ENCODE measurements around the gene LMX1B.
"Not testable (repeated sequence)": the region's sequence is repeated elsewhere in the genome, so short reads cannot be mapped to it uniquely, and the experiment has no call there.

LMX1B gene

DNA sequence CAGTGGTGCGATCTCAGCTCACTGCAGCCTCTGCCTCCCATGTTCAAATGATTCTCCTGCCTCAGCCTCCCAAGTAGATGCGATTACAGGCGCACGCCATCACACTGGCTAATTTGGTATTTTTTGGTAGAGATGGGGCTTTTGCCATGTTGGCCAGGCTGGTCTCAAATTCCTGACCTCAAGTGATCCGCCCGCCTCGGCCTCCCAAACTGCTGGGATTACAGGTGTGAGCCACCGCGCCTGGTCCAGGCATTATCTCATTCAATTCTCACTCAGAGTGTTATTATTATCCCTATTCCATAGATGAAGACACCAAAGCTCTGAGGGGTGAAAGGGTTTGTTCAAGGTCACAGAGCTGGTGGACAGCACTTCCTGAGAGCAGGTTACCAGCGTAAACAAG lies 94.0 kb downstream of the LMX1B start:
- H3K4me3 ChIP-seq (ENCODE audit: low read depth in 1 of 2, low read length in 2 of 2); H3K4me1 ChIP-seq (ENCODE audit: control insufficient read depth in 1 of 2, insufficient read depth in 2 of 2, low read length in 2 of 2): not testable (repeated sequence)

DNA sequence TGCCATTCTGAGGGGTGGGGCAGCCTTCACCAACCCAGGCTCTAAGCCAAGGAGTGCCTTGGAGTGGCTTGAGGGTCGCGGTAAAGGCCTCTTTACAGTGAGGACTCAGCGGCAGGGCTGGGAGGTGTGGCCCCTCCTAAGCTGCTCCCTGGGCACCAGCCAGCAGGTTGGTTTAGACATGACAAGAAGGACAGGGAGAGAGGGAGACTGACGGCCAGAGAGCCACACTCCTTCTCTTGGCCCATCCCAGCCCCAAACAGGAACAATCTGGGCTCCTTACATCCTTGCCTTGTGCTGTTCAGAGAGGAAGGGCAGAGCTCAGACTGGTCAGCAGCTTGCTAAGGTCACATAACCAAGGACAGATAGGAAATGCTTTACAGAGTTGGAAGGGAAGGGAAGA lies 94.5 kb downstream of the LMX1B start:
- no peaks in the 10 kb centered on the region for H3K36me3 ChIP-seq (ENCODE audit: control insufficient read depth in 1 of 2, insufficient read depth in 2 of 2, low read length in 2 of 2)
- H3K9me3 ChIP-seq (ENCODE audit: control insufficient read depth in 1 of 2, low read length in 2 of 2) = no peaks in the 10 kb centered on the region
- peaks cover 5 to 7% of the 10 kb centered on the region in 2 donors for H3K4me1 ChIP-seq (ENCODE audit: control insufficient read depth in 1 of 2, insufficient read depth in 2 of 2, low read length in 2 of 2)
- H3K27me3 ChIP-seq (ENCODE audit: control insufficient read depth in 1 of 2, insufficient read depth in 2 of 2, low read length in 2 of 2) = peaks cover 30 to 37% of the 10 kb centered on the region in 2 donors
- no peak overlapping the region for H3K9ac ChIP-seq (ENCODE audit: low read depth in 1 of 2, low read length in 2 of 2)
- H3K4me3 ChIP-seq (ENCODE audit: low read depth in 1 of 2, low read length in 2 of 2) = no peak overlapping the region
- H3K27ac ChIP-seq (ENCODE audit: low read depth, low read length) = no peak overlapping the region

More for the DNA sequence above, 94.0 kb downstream of the LMX1B start:
- H3K27ac ChIP-seq (ENCODE audit: low read depth, low read length); H3K9me3 ChIP-seq (ENCODE audit: control insufficient read depth in 1 of 2, low read length in 2 of 2); H3K36me3 ChIP-seq (ENCODE audit: control insufficient read depth in 1 of 2, insufficient read depth in 2 of 2, low read length in 2 of 2); H3K9ac ChIP-seq (ENCODE audit: low read depth in 1 of 2, low read length in 2 of 2): not testable (repeated sequence)
- H3K27me3 ChIP-seq (ENCODE audit: control insufficient read depth in 1 of 2, insufficient read depth in 2 of 2, low read length in 2 of 2) = peaks cover 35 to 41% of the 10 kb centered on the region in 2 donors

- no peak overlapping the region for H3K27ac ChIP-seq (ENCODE audit: low read depth, low read length)
- no peaks in the 10 kb centered on the region for H3K36me3 ChIP-seq (ENCODE audit: control insufficient read depth in 1 of 2, insufficient read depth in 2 of 2, low read length in 2 of 2)
- peaks cover 5 to 7% of the 10 kb centered on the region in 2 donors for H3K4me1 ChIP-seq (ENCODE audit: control insufficient read depth in 1 of 2, insufficient read depth in 2 of 2, low read length in 2 of 2)
- H3K9ac ChIP-seq (ENCODE audit: low read depth in 1 of 2, low read length in 2 of 2) = no peak overlapping the region
- H3K27me3 ChIP-seq (ENCODE audit: control insufficient read depth in 1 of 2, insufficient read depth in 2 of 2, low read length in 2 of 2) = peaks cover 24 to 28% of the 10 kb centered on the region in 2 donors
- no peak overlapping the region for H3K4me3 ChIP-seq (ENCODE audit: low read depth in 1 of 2, low read length in 2 of 2)
- no peaks in the 10 kb centered on the region for H3K9me3 ChIP-seq (ENCODE audit: control insufficient read depth in 1 of 2, low read length in 2 of 2)
Observed at GRCh38 chr9:126709241-126709640, 95.5 kb downstream of the LMX1B start.

DNA sequence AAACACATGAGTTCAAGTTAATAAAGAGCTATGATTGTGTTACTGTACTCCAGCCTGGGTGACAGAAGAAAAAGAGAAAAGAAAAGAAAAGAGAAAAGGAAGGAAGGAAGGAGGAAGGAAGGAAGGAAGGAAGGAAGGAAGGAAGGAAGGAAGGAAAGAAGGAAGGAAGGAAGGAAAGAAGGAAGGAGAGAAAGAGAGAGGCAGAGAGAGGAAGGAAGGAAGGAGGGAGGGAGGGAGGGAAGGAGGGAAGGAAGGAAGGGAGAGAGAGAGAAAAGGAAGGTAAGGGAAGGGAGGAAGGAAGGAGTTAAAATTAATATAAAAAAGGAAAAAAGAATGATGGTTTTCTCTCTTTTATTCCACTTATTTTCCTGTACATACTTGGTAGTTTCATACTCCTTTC lies 101.7 kb downstream of the LMX1B start:
- no peak overlapping the region for H3K9ac ChIP-seq (ENCODE audit: low read depth in 1 of 2, low read length in 2 of 2)
- no peak overlapping the region for H3K27ac ChIP-seq (ENCODE audit: low read depth, low read length)
- peaks cover 0 to 9% of the 10 kb centered on the region in 2 donors for H3K4me1 ChIP-seq (ENCODE audit: control insufficient read depth in 1 of 2, insufficient read depth in 2 of 2, low read length in 2 of 2)
- no peaks in the 10 kb centered on the region for H3K9me3 ChIP-seq (ENCODE audit: control insufficient read depth in 1 of 2, low read length in 2 of 2)
- peaks cover 5 to 9% of the 10 kb centered on the region in 2 donors for H3K27me3 ChIP-seq (ENCODE audit: control insufficient read depth in 1 of 2, insufficient read depth in 2 of 2, low read length in 2 of 2)
- no peaks in the 10 kb centered on the region for H3K36me3 ChIP-seq (ENCODE audit: control insufficient read depth in 1 of 2, insufficient read depth in 2 of 2, low read length in 2 of 2)
- H3K4me3 ChIP-seq (ENCODE audit: low read depth in 1 of 2, low read length in 2 of 2) = no peak overlapping the region

- not testable (repeated sequence) for H3K36me3 ChIP-seq (ENCODE audit: control insufficient read depth in 1 of 2, insufficient read depth in 2 of 2, low read length in 2 of 2); H3K9me3 ChIP-seq (ENCODE audit: control insufficient read depth in 1 of 2, low read length in 2 of 2); H3K27ac ChIP-seq (ENCODE audit: low read depth, low read length); H3K4me3 ChIP-seq (ENCODE audit: low read depth in 1 of 2, low read length in 2 of 2); H3K9ac ChIP-seq (ENCODE audit: low read depth in 1 of 2, low read length in 2 of 2)
- Histone ChIP-seq H3K4me1 (ENCODE audit: control insufficient read depth in 1 of 2, insufficient read depth in 2 of 2, low read length in 2 of 2) (peaks cover 0 to 16% of the 10 kb centered on the region in 2 donors), H3K27me3 (ENCODE audit: control insufficient read depth in 1 of 2, insufficient read depth in 2 of 2, low read length in 2 of 2) (peaks cover 11 to 18% of the 10 kb centered on the region in 2 donors)
Observed at GRCh38 chr9:126717441-126717840, 103.7 kb downstream of the LMX1B start.

DNA sequence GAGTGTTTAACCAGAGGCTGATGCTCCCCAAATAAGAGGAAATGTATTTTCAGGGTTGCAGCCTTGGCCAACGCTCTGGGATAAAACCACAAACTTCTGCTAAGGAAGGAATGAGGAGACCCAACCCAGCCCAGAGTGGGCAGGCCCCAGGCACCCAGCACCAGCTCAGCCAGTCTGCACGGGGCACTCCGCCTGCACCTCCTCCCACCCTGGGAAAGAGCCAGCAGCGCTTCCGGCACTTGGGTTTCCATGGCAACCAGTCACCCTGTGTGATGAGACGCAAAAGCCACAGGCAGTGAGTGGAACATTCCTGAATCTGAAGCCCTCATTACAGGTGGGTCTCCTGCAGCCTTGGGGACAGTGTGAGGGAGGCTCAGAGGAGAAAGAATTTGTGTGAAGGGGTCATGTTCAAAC lies 105.9 kb downstream of the LMX1B start:
- no peaks in the 10 kb centered on the region for H3K9me3 ChIP-seq (ENCODE audit: control insufficient read depth in 1 of 2, low read length in 2 of 2)
- peaks cover 27 to 29% of the 10 kb centered on the region in 2 donors for H3K27me3 ChIP-seq (ENCODE audit: control insufficient read depth in 1 of 2, insufficient read depth in 2 of 2, low read length in 2 of 2)
- peaks cover 0 to 22% of the 10 kb centered on the region in 2 donors for H3K4me1 ChIP-seq (ENCODE audit: control insufficient read depth in 1 of 2, insufficient read depth in 2 of 2, low read length in 2 of 2)
- peak overlapping the region in 1 of 2 donors; percentile 25 for H3K9ac ChIP-seq (ENCODE audit: low read depth in 1 of 2, low read length in 2 of 2)
- no peaks in the 10 kb centered on the region for H3K36me3 ChIP-seq (ENCODE audit: control insufficient read depth in 1 of 2, insufficient read depth in 2 of 2, low read length in 2 of 2)
- no peak overlapping the region for H3K27ac ChIP-seq (ENCODE audit: low read depth, low read length)
- H3K4me3 ChIP-seq (ENCODE audit: low read depth in 1 of 2, low read length in 2 of 2) = no peak overlapping the region

- peaks cover 0 to 22% of the 10 kb centered on the region in 2 donors for H3K4me1 ChIP-seq (ENCODE audit: control insufficient read depth in 1 of 2, insufficient read depth in 2 of 2, low read length in 2 of 2)
- H3K36me3 ChIP-seq (ENCODE audit: control insufficient read depth in 1 of 2, insufficient read depth in 2 of 2, low read length in 2 of 2) = no peaks in the 10 kb centered on the region
- peaks cover 29 to 30% of the 10 kb centered on the region in 2 donors for H3K27me3 ChIP-seq (ENCODE audit: control insufficient read depth in 1 of 2, insufficient read depth in 2 of 2, low read length in 2 of 2)
- no peak overlapping the region for H3K27ac ChIP-seq (ENCODE audit: low read depth, low read length)
- no peaks in the 10 kb centered on the region for H3K9me3 ChIP-seq (ENCODE audit: control insufficient read depth in 1 of 2, low read length in 2 of 2)
- H3K4me3 ChIP-seq (ENCODE audit: low read depth in 1 of 2, low read length in 2 of 2) = no peak overlapping the region
- peak overlapping the region in 1 of 2 donors; percentile 25 for H3K9ac ChIP-seq (ENCODE audit: low read depth in 1 of 2, low read length in 2 of 2)
Observed at GRCh38 chr9:126720036-126720435, 106.3 kb downstream of the LMX1B start.

DNA sequence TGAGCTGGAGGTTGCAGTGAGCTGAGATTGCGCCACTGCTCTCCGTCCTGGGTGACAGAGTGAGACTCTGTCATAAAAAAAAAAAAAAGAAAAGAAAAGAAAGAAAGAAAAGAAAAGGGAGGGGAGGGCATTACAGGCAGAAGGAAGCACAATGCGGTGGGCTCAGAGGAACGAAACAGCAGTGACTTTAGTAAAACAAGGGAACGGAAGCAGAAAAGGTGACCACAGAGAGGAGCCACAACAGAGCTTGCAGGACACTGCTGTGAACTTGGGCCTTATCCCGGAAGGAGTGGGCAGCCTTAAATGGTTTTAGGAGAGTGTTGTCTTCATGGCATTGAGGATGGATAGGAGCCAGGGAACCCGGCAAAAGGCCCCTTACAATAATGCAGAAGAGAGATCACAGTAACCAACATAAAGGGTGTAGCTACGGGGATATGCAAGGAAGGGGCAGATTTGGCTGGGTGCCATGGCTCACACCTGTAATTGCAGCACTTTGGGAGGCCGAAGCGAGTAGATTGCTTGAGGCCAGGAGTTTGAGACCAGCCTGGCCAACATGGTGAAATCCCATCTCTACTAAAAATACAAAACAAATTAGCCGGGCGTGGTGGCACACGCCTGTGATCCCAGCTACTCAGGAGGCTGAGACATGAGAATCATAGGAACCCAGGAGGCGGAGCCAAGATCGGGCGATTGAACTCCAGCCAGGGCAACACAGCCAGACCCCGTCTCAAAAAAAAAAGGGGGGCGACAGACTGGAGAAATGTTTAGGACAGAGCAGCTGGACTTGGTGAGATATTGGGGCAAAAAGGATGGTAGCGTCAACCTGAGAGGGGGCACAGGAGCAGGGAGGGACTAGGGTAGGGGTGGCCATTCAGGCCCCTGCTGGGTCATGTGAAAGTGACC lies 107.2 kb downstream of the LMX1B start:
- Histone ChIP-seq H3K4me1 (ENCODE audit: control insufficient read depth in 1 of 2, insufficient read depth in 2 of 2, low read length in 2 of 2) (peaks cover 0 to 22% of the 10 kb centered on the region in 2 donors), H3K9me3 (ENCODE audit: control insufficient read depth in 1 of 2, low read length in 2 of 2) (no peaks in the 10 kb centered on the region), H3K27ac (ENCODE audit: low read depth, low read length) (no peak overlapping the region), H3K4me3 (ENCODE audit: low read depth in 1 of 2, low read length in 2 of 2) (no peak overlapping the region), H3K36me3 (ENCODE audit: control insufficient read depth in 1 of 2, insufficient read depth in 2 of 2, low read length in 2 of 2) (no peaks in the 10 kb centered on the region), H3K9ac (ENCODE audit: low read depth in 1 of 2, low read length in 2 of 2) (no peak overlapping the region), H3K27me3 (ENCODE audit: control insufficient read depth in 1 of 2, insufficient read depth in 2 of 2, low read length in 2 of 2) (peaks cover 29 to 30% of the 10 kb centered on the region in 2 donors)

DNA sequence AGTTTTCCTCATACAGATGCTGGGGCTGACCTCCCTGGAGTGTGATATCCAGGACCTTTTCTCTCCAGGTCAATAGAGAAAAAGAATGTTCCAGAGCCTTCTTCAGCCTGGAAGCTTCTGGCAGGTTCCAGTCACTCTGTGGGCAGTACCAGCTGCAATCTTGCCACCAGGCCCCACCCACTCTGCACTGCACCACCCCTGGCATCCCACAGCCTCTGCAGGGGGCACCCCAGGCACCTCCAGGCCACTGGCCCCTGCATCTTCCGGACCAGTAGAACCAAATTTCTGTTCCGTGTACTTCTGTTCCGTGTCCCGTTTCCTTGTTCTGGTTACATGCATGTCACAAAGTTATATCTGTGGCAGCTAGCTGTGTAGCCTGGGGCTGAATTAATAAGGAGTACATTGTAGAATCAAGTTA lies 107.8 kb downstream of the LMX1B start:
- H3K9ac ChIP-seq (ENCODE audit: low read depth in 1 of 2, low read length in 2 of 2) = no peak overlapping the region
- peaks cover 0 to 22% of the 10 kb centered on the region in 2 donors for H3K4me1 ChIP-seq (ENCODE audit: control insufficient read depth in 1 of 2, insufficient read depth in 2 of 2, low read length in 2 of 2)
- H3K27ac ChIP-seq (ENCODE audit: low read depth, low read length) = no peak overlapping the region
- no peaks in the 10 kb centered on the region for H3K36me3 ChIP-seq (ENCODE audit: control insufficient read depth in 1 of 2, insufficient read depth in 2 of 2, low read length in 2 of 2)
- peaks cover 29 to 30% of the 10 kb centered on the region in 2 donors for H3K27me3 ChIP-seq (ENCODE audit: control insufficient read depth in 1 of 2, insufficient read depth in 2 of 2, low read length in 2 of 2)
- H3K9me3 ChIP-seq (ENCODE audit: control insufficient read depth in 1 of 2, low read length in 2 of 2) = no peaks in the 10 kb centered on the region
- H3K4me3 ChIP-seq (ENCODE audit: low read depth in 1 of 2, low read length in 2 of 2) = no peak overlapping the region

GRCh38 chr9:126722252-126722921 lies 108.7 kb downstream of the LMX1B start:
- Histone ChIP-seq H3K4me1 (ENCODE audit: control insufficient read depth in 1 of 2, insufficient read depth in 2 of 2, low read length in 2 of 2) (peaks cover 0 to 22% of the 10 kb centered on the region in 2 donors), H3K36me3 (ENCODE audit: control insufficient read depth in 1 of 2, insufficient read depth in 2 of 2, low read length in 2 of 2) (no peaks in the 10 kb centered on the region), H3K9ac (ENCODE audit: low read depth in 1 of 2, low read length in 2 of 2) (peak overlapping the region in 1 of 2 donors; percentile 39), H3K4me3 (ENCODE audit: low read depth in 1 of 2, low read length in 2 of 2) (peak overlapping the region; percentile 12 to 52), H3K9me3 (ENCODE audit: control insufficient read depth in 1 of 2, low read length in 2 of 2) (no peaks in the 10 kb centered on the region), H3K27me3 (ENCODE audit: control insufficient read depth in 1 of 2, insufficient read depth in 2 of 2, low read length in 2 of 2) (peaks cover 29 to 30% of the 10 kb centered on the region in 2 donors), H3K27ac (ENCODE audit: low read depth, low read length) (peak overlapping the region; percentile 78)
